ENCODE results near the gene UBR3. TPM values are rescaled to one million over a fixed set of nuclear protein-coding genes. Genes with fewer than 3 reads are reported as not detected.
"Not testable (repeated sequence)": the region's sequence is repeated elsewhere in the genome, so short reads cannot be mapped to it uniquely, and the experiment has no call there.

Gene UBR3
- total and polyA plus RNA-seq, 5 donors from 2014 or later: 8.1 to 45.1 (median 9.6) TPM

DNA sequence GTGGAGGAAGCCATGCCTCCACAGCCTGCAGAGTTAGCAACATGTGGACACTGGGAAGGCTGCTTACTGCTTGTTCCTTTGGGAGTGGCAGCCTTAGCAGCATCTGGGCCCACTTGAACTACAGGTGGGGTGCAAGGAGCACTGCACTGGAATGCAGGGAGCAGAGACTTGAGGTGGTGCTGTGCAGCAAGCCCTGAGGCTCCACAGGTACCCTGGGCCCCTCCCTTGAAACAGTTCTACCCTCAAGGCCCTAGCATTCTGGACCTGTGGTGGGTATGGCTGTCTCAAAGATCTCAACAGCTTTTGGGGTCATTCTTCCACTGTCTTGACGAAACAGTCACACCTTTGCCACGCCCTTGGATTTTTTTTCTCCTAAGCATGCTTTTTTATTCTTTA lies 13.5 kb downstream of the UBR3 start:
- H3K27ac ChIP-seq (ENCODE audit: insufficient read depth, low read length, poor library complexity, severe bottlenecking): no peak overlapping the region
- ATAC-seq (ENCODE audit: low read depth in 2 of 2): no peak
- no peak for DNase-seq
- Mint-ChIP-seq H3K27me3 (no peaks in the 10 kb centered on the region), H3K9me3 (peaks cover 0 to 1% (median 0%) of the 10 kb centered on the region in 7 donors), H3K36me3 (peaks cover 12% of the 10 kb centered on the region), H3K27ac (no peak overlapping the region), H3K4me1 (peaks cover 28 to 76% (median 41%) of the 10 kb centered on the region in 4 donors), H3K4me3 (no peak overlapping the region)
- no peaks in the 10 kb centered on the region for H3K36me3 ChIP-seq (ENCODE audit: control insufficient read depth, insufficient read depth, low read length)
- no peaks in the 10 kb centered on the region for H3K9me3 ChIP-seq (ENCODE audit: control insufficient read depth in 2 of 2, low read length in 2 of 2)
- no peaks in the 10 kb centered on the region for H3K27me3 ChIP-seq (ENCODE audit: control insufficient read depth, insufficient read depth, low read length)
- no peaks in the 10 kb centered on the region for H3K4me1 ChIP-seq (ENCODE audit: control insufficient read depth, insufficient read depth, low read length, poor library complexity, severe bottlenecking)
- H3K4me3 ChIP-seq (ENCODE audit: low read depth, low read length): no peak overlapping the region

DNA sequence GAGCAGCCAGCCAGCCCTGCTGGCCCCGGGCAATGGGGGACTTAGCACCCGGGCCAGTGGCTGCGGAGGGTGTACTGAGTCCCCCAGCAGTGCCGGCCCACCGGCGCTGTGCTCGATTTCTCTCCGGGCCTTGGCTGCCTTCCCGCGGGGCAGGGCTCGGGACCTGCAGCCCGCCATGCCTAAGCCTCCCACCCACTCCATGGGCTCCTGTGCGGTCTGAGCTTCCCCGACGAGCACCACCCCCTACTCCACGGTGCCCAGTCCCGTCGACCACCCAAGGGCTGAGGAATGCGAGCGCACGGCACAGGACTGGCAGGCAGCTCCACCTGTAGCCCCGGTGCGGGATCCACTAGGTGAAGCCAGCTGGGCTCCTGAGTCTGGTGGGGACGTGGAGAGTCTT lies 14.4 kb downstream of the UBR3 start:
- Mint-ChIP-seq H3K27ac (peak overlapping the region in 1 of 3 donors; percentile 14), H3K4me1 (peaks cover 27 to 79% (median 46%) of the 10 kb centered on the region in 4 donors), H3K36me3 (peaks cover 16% of the 10 kb centered on the region)
- ATAC-seq (ENCODE audit: low read depth in 2 of 2); H3K27me3 ChIP-seq (ENCODE audit: control insufficient read depth, insufficient read depth, low read length); H3K4me1 ChIP-seq (ENCODE audit: control insufficient read depth, insufficient read depth, low read length, poor library complexity, severe bottlenecking); H3K4me3 ChIP-seq (ENCODE audit: low read depth, low read length); H3K9me3 ChIP-seq (ENCODE audit: control insufficient read depth in 2 of 2, low read length in 2 of 2); H3K27me3 Mint-ChIP-seq; DNase-seq; H3K27ac ChIP-seq (ENCODE audit: insufficient read depth, low read length, poor library complexity, severe bottlenecking); H3K9me3 Mint-ChIP-seq; H3K4me3 Mint-ChIP-seq; H3K36me3 ChIP-seq (ENCODE audit: control insufficient read depth, insufficient read depth, low read length): not testable (repeated sequence)

DNA sequence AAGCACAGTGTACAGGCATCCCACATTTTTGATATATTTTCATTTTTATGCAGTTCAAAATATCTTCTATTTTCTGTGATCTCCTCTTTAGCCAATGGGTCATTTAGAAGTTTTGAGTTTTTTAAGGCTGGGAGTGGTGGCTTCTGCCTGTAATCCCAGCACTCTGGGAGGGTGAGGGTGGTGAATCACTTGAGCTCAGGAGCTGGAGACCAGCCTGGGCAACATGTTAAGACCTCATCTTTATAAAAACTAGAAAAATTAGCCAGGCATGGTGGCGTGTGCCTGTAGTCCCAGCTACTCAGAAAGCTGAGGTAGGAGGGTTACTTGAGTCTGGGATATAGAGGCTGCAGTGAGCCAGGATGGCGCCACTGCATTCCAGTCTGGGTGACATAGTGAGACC lies 17.8 kb downstream of the UBR3 start:
- DNase-seq (no peak), ATAC-seq (ENCODE audit: low read depth in 2 of 2) (no peak)
- peaks cover 27% of the 10 kb centered on the region for H3K36me3 Mint-ChIP-seq
- Histone ChIP-seq H3K4me3 (ENCODE audit: low read depth, low read length) (no peak overlapping the region), H3K36me3 (ENCODE audit: control insufficient read depth, insufficient read depth, low read length) (no peaks in the 10 kb centered on the region), H3K27me3 (ENCODE audit: control insufficient read depth, insufficient read depth, low read length) (no peaks in the 10 kb centered on the region), H3K9me3 (ENCODE audit: control insufficient read depth in 2 of 2, low read length in 2 of 2) (no peaks in the 10 kb centered on the region), H3K27ac (ENCODE audit: insufficient read depth, low read length, poor library complexity, severe bottlenecking) (no peak overlapping the region), H3K4me1 (ENCODE audit: control insufficient read depth, insufficient read depth, low read length, poor library complexity, severe bottlenecking) (peaks cover 6% of the 10 kb centered on the region)
- no peak overlapping the region for H3K4me3 Mint-ChIP-seq
- H3K9me3 Mint-ChIP-seq: peaks cover 0 to 2% (median 0%) of the 10 kb centered on the region in 7 donors
- H3K4me1 Mint-ChIP-seq: peaks cover 28 to 79% (median 41%) of the 10 kb centered on the region in 4 donors
- H3K27me3 Mint-ChIP-seq: no peaks in the 10 kb centered on the region
- H3K27ac Mint-ChIP-seq: peak overlapping the region in 1 of 3 donors; percentile 43

- not testable (repeated sequence) for H3K4me1 ChIP-seq (ENCODE audit: control insufficient read depth, insufficient read depth, low read length, poor library complexity, severe bottlenecking); H3K4me3 ChIP-seq (ENCODE audit: low read depth, low read length); ATAC-seq (ENCODE audit: low read depth in 2 of 2); H3K9me3 Mint-ChIP-seq; DNase-seq; H3K27me3 Mint-ChIP-seq; H3K27me3 ChIP-seq (ENCODE audit: control insufficient read depth, insufficient read depth, low read length); H3K9me3 ChIP-seq (ENCODE audit: control insufficient read depth in 2 of 2, low read length in 2 of 2); H3K27ac ChIP-seq (ENCODE audit: insufficient read depth, low read length, poor library complexity, severe bottlenecking); H3K36me3 ChIP-seq (ENCODE audit: control insufficient read depth, insufficient read depth, low read length)
- Mint-ChIP-seq H3K27ac (peak overlapping the region in 1 of 3 donors; percentile 60), H3K4me1 (peaks cover 27 to 61% (median 35%) of the 10 kb centered on the region in 4 donors), H3K36me3 (peaks cover 29% of the 10 kb centered on the region), H3K4me3 (peak overlapping the region in 1 of 4 donors; percentile 60)
Observed at GRCh38 chr2:169848959-169849693, 21.9 kb downstream of the UBR3 start.

DNA sequence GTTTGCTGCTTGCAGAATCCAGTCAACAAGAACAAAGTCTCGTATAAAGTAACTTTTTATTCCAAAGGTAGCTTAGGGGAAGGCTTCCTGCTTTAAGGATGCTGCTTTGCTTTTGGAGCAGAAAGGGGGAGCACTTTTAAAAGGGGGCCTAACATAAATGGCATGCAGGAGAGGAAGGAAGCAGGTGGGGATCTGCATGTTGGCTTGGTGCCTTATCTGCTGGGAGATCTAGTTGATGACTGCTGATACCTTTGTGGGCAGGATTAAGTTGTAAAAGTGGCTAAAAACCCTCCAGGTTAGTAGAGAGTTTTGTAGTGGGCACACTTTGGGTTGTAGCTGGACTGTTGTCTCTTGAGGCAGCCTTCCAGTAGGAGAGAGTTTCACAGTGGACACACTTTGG lies 22.5 kb downstream of the UBR3 start:
- H3K4me1 Mint-ChIP-seq: peaks cover 24 to 56% (median 35%) of the 10 kb centered on the region in 4 donors
- peak overlapping the region in 1 of 4 donors; percentile 60 for H3K4me3 Mint-ChIP-seq
- Histone ChIP-seq H3K4me3 (ENCODE audit: low read depth, low read length) (no peak overlapping the region), H3K27ac (ENCODE audit: insufficient read depth, low read length, poor library complexity, severe bottlenecking) (no peak overlapping the region), H3K36me3 (ENCODE audit: control insufficient read depth, insufficient read depth, low read length) (no peaks in the 10 kb centered on the region), H3K9me3 (ENCODE audit: control insufficient read depth in 2 of 2, low read length in 2 of 2) (no peaks in the 10 kb centered on the region), H3K27me3 (ENCODE audit: control insufficient read depth, insufficient read depth, low read length) (no peaks in the 10 kb centered on the region), H3K4me1 (ENCODE audit: control insufficient read depth, insufficient read depth, low read length, poor library complexity, severe bottlenecking) (peaks cover 9% of the 10 kb centered on the region)
- peaks cover 0 to 5% (median 0%) of the 10 kb centered on the region in 7 donors for H3K9me3 Mint-ChIP-seq
- H3K36me3 Mint-ChIP-seq: peaks cover 29% of the 10 kb centered on the region
- no peak for ATAC-seq (ENCODE audit: low read depth in 2 of 2)
- peak overlapping the region in 1 of 3 donors; percentile 60 for H3K27ac Mint-ChIP-seq
- no peaks in the 10 kb centered on the region for H3K27me3 Mint-ChIP-seq
- no peak for DNase-seq

DNA sequence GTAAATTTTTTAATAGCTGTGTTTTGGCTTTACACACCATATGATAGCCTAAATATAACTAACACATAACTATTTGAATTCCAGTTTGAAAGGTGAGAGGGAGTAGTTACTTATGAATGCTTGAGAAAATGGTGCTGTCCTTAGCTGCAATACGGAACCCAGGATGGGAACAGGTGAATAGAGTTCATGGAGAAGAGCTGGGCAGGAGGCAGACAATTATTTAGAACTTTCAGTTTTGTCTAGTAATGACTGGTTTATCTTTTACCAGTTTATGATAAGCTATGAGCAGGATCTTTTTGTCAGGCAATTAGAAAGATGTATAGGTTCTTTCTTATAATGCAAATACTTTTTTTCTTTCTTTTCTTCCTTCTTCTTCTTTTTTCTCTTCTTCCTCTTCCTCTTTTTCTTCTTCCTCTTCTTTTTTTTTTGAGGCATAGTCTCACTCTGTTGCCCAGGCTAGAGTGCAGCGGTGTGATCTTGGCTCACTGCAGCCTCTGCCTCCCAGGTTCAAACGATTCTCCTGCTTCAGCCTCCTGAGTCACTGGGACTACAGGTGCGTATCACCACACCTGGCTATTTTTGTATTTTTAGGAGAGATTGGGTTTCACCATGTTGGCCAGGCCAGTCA lies 25.9 kb downstream of the UBR3 start:
- H3K4me3 ChIP-seq (ENCODE audit: low read depth, low read length): no peak overlapping the region
- no peaks in the 10 kb centered on the region for H3K36me3 ChIP-seq (ENCODE audit: control insufficient read depth, insufficient read depth, low read length)
- no peaks in the 10 kb centered on the region for H3K27me3 Mint-ChIP-seq
- H3K27me3 ChIP-seq (ENCODE audit: control insufficient read depth, insufficient read depth, low read length): no peaks in the 10 kb centered on the region
- peaks cover 0 to 32% (median 22%) of the 10 kb centered on the region in 4 donors for H3K4me1 Mint-ChIP-seq
- H3K27ac ChIP-seq (ENCODE audit: insufficient read depth, low read length, poor library complexity, severe bottlenecking): no peak overlapping the region
- no peaks in the 10 kb centered on the region for H3K9me3 ChIP-seq (ENCODE audit: control insufficient read depth in 2 of 2, low read length in 2 of 2)
- no peak for ATAC-seq (ENCODE audit: low read depth in 2 of 2)
- H3K4me3 Mint-ChIP-seq: no peak overlapping the region
- H3K9me3 Mint-ChIP-seq: peaks cover 0 to 3% (median 0%) of the 10 kb centered on the region in 7 donors
- peaks cover 9% of the 10 kb centered on the region for H3K4me1 ChIP-seq (ENCODE audit: control insufficient read depth, insufficient read depth, low read length, poor library complexity, severe bottlenecking)
- H3K27ac Mint-ChIP-seq: peak overlapping the region in 1 of 3 donors; percentile 40
- H3K36me3 Mint-ChIP-seq: peaks cover 29% of the 10 kb centered on the region
- no peak for DNase-seq

GRCh38 chr2:169855281-169856258 lies 28.3 kb downstream of the UBR3 start:
- H3K4me1 ChIP-seq (ENCODE audit: control insufficient read depth, insufficient read depth, low read length, poor library complexity, severe bottlenecking); H3K27ac Mint-ChIP-seq; H3K27me3 ChIP-seq (ENCODE audit: control insufficient read depth, insufficient read depth, low read length); H3K9me3 Mint-ChIP-seq; H3K4me3 Mint-ChIP-seq; DNase-seq; H3K9me3 ChIP-seq (ENCODE audit: control insufficient read depth in 2 of 2, low read length in 2 of 2); H3K4me3 ChIP-seq (ENCODE audit: low read depth, low read length); H3K27me3 Mint-ChIP-seq; H3K36me3 ChIP-seq (ENCODE audit: control insufficient read depth, insufficient read depth, low read length); H3K27ac ChIP-seq (ENCODE audit: insufficient read depth, low read length, poor library complexity, severe bottlenecking); ATAC-seq (ENCODE audit: low read depth in 2 of 2): not testable (repeated sequence)
- Mint-ChIP-seq H3K4me1 (peaks cover 10 to 28% (median 19%) of the 10 kb centered on the region in 4 donors), H3K36me3 (peaks cover 25% of the 10 kb centered on the region)

All from CD4-positive, CD25-positive, alpha-beta regulatory T cell (primary cell).